HG02763 (cell line): ENCODE measurements around the gene NEBL.
"Not testable (repeated sequence)": the region's sequence is repeated elsewhere in the genome, so short reads cannot be mapped to it uniquely, and the experiment has no call there.

Experiments
- ATAC-seq: cut with Tn5 transposase; IDR thresholded peaks from one replicate; pipeline ENCODE4 v1.9.1; 2021; ENCODE audit warnings: mild to moderate bottlenecking, moderate library complexity; ENCODE audit not compliant: unreplicated experiment

NEBL gene

DNA sequence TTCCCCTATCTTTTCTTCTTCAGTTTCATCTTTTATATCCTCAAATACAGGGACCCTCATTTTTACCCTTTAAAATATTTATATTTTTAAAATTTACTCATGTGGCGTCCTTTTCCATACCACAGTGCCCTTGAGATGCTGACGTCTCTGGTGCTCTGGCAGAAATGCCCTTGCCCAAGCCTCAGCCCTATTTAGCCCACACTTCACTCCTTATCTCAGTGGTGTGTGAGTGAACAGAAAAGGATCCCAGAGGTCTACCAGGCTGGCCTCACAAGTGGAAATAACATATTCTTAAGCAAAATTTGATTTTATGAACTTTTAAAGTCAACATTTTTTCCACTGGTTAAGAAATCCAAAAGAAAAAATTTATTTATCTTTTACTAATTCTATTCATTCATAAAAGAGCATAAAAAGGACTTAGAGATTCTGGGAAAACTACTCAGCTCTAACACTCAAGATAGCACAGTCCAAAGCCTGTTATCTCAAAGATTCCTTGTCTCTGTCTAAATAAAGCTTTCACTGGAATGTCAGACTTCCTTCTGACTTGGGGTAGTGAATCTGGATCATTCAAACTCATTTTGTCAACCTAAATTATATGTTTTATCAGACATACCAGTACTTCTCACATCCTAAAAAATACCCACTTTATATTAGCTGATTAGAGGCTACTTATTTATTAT, at the start of gene NEBL:
TSS of gene NEBL (minus strand) at position 166 of the 680 bp plus-strand sequence. CDS start at position 60, 106 bp downstream.
- ATAC-seq = no peak

DNA sequence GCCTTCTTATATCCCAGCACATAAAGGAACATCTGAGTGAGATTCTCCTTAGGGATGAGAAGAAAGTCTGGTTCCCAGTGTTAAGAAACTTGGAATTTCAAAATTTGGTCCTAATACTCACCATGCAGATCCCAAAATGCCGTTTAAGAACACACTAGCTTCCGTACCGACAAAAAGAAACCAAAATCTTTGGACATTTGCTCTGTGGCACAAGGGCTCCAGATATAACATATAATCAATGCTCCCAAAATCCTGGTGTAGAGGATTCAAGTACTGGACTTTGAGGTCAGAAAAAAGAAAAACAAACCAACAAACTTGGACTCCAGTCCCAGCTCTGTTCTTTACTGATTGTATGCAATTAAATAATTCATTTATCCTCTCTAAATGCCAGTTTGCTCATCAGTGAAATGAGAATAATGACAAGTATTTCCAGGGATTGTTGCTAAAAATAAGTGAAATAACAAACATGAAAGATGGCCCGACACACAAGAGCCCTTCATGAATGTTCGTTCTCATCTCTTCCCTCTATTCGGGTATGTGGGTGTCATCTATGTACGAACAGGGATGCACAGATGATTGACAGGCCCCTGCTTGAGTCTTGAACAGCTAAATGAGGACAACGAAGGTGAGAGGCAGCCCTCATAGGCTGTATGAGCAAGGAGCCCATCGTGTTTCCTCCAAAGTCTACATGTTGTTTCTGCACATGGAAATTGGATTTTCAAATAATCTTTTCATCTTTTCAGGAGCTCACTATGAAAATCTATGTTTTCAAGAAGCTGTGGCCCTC, 48.6 kb upstream of the NEBL start:
- no peak for ATAC-seq

GRCh38 chr10:20944789-20945502, 47.8 kb upstream of the NEBL start:
- ATAC-seq = no peak

- not testable (repeated sequence) for ATAC-seq
Measured at GRCh38 chr10:20939414-20939813, 42.3 kb upstream of the NEBL start.

DNA sequence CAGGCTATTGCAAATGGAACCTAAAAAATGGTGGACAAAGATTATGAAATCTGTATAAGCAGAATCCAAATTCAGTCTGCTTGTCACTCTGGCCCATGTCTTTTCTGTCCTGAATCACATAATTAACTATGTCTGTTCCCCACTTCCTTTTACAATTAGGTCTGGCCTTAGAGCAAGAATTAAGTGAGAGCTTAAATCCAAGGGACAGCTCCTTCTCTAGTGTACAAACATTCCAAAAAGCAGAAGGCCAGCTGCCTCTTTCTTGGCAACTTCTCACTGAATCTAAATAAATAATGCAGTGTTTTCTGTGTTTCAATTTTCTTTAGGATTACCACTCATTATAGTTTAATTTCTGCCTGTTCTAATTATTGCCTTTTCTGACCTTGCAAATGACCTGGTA, 39.3 kb upstream of the NEBL start:
- ATAC-seq = no peak

GRCh38 chr10:20935931-20936330, 38.8 kb upstream of the NEBL start:
- no peak for ATAC-seq

DNA sequence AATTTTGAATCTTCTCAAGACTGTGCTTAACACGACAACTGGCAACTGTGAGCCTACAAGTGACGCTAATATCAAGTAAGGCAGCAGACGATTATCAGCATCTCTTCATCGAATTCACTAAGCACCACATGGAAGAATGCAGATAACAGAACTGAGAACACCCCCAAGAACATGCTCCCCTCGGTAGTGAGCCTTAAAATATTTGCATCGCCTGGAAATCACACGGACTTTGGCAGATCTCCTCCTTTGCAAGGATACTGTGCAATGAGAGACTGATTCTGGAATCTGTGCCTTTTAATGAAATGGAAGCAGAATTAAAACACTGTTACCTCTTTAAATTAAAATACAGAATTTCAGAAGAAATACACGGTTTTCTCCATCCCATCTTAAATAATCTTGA, 38.2 kb upstream of the NEBL start:
- ATAC-seq = no peak

- no peak for ATAC-seq
Measured at GRCh38 chr10:20933705-20934104, 36.6 kb upstream of the NEBL start.

GRCh38 chr10:20932606-20933126, 35.6 kb upstream of the NEBL start:
- ATAC-seq = no peak

- no peak for ATAC-seq
Measured at GRCh38 chr10:20931156-20931795, 34.2 kb upstream of the NEBL start.

- no peak for ATAC-seq
Measured at GRCh38 chr10:20927456-20927855, 30.3 kb upstream of the NEBL start.

DNA sequence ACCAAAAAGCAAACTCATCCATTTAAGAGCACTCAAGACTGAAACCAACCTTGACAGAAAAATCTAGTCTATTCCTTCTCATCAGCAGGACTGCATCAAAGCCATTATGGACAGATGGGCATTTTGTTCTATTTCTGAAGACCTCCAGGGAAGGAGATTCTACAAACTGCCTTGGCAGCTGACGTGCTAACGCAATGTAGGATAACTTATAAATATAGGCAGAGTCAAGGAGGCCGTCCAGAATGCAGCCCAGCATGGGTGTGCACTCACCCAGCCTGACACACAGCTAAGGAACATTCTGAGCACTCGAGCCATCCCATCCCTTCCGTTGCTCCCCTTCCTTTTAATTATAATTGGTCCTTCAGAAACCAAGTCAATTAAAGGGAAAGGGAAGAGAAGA, 25.3 kb upstream of the NEBL start:
- no peak for ATAC-seq

- no peak for ATAC-seq
Measured at GRCh38 chr10:20922033-20922432, 24.9 kb upstream of the NEBL start.

DNA sequence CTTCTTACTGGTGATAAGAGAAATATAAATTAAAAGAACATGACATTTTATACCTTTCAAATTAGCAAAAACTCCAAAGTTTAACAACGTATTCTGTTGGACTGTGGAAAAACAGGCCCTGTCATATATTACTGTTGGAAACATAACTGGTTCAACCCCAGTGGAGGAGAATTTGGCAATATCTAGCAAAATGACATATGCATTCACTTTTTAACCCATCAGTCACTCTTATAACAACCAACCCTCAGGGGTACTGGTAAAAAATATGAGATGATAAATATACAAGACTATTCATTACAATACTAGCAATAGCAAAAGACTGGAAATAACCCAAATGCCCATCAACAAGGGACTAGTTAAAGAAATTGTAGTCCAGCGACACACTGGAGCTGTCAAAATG, 22.9 kb upstream of the NEBL start:
- ATAC-seq = no peak

- ATAC-seq = no peak
Measured at GRCh38 chr10:20919481-20919880, 22.4 kb upstream of the NEBL start.

DNA sequence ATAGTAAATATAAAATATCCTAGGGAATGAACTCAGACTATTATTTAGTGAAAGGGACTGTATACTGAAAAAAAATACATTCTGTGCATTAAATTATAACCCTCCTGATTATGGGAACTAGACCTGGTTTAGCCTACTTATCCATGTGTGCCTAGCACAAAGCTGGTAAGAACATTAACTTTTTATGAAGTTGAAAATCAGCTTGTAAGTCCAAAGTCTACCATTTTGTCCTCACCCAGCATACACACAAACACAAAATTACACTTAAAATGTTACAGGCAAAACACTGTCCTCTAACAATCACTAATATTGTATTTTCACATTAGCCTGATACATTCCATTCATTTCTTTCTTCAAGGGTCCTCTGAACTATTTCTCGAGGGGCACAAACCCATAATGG, 19.9 kb upstream of the NEBL start:
- no peak for ATAC-seq

DNA sequence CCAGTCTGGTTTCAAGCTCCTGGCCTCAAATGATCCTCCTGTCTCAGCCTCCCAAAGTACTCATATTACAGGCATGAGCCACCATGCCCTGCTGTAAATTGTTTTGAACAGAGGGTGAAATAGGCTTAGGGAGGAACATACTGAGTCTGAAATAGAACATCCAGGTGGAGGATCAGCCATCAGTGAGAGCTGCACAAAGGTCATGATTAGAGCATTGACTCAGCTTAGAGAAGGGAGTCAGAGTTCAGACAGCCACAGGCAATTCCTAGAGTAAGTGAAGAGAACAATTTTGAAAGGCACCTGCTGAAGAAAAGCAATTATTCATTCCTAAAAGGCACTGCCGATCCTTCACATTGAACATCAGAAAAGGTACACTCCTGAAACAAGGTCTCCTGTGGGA, 15.9 kb upstream of the NEBL start:
- no peak for ATAC-seq

DNA sequence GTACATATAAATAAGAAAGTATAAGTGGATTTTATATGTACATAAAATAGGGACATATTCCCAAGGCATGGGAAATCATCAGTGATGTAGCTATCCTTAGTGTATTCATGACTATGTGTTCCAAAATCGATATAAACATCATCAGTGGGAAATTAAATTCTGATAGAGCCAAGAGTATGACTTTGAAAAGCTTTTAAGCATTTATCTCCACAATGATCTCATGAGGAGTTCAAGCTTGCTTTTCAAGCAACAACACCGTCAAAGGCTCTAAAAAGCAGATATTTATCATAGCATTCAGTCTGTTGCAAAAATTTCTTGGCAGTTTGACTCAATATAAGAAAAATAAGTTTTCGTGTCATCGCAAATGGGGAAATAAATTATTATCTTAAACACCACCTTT, 14.5 kb upstream of the NEBL start:
- no peak for ATAC-seq

DNA sequence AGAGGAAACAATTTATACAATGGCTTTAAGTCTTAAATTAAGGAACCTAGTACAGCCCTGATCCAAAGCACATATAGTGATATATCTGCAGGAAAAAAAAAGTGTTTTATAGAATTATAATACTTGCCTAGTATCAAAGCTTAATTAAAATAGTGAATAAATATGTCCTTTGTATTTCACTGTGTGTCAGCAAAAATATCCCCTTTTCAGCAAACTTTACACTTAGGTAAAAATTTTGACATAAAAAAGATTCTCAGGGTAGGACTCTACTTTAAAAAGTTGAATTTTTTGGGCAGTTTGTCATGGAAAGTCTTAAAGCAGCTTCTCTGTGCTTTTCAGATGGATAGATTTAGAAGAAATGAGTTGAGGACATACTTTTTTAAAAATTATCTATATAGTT, 12.7 kb upstream of the NEBL start:
- ATAC-seq = no peak

GRCh38 chr10:20908391-20908790, 11.3 kb upstream of the NEBL start:
- no peak for ATAC-seq
